NB4 (cell line): ENCODE data around the gene WHAMM.
"Not testable (repeated sequence)": the region's sequence is repeated elsewhere in the genome, so short reads cannot be mapped to it uniquely, and the experiment has no call there.

Experiments
- DNase-seq: peaks from one replicate; pipeline ENCODE4 v3.0.0; 2010; ENCODE audit warnings: low read depth
- H3K4me3 ChIP-seq: one replicate; pipeline ENCODE4 v1.5.1; 2011; ENCODE audit warnings: mild to moderate bottlenecking, low read depth, low read length, moderate library complexity
- MAX ChIP-seq: IDR thresholded peaks from 2 replicates; pipeline ENCODE4 v1.6.1; 2011; ENCODE audit warnings: low read depth, low read length
- MYC ChIP-seq: IDR thresholded peaks from 2 replicates; pipeline ENCODE4 v1.6.1; 2011; ENCODE audit warnings: low read depth, low read length
- POLR2A ChIP-seq: IDR thresholded peaks from 2 replicates; pipeline ENCODE4 v1.6.1; 2011; ENCODE audit warnings: mild to moderate bottlenecking; ENCODE audit not compliant: insufficient read length; ENCODE audit errors: extremely low read depth
- TF ChIP-seq, protein P1 (sequence below): IDR thresholded peaks from one replicate; pipeline ENCODE4 v1.5.1; 2012; ENCODE audit warnings: low read depth, low read length

Gene WHAMM

DNA sequence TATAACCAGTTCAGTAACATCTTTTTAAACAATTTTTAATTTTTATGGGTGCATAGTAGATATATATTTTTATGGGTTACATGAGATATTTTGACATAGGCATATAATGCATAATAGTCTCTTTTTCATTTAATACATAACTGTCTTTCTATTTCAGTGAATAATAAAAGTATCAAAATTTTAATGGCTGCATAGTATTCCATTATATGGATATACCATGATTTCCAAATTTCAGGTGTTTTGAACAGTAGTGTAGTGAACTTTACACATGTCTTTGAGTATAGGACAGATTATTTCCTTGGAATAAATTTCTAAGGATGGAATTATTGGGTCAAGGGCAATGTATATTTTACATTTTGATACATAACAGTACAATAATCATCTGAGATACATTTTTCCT is 10.7 kb downstream of the WHAMM start:
- DNase-seq: no peak

DNA sequence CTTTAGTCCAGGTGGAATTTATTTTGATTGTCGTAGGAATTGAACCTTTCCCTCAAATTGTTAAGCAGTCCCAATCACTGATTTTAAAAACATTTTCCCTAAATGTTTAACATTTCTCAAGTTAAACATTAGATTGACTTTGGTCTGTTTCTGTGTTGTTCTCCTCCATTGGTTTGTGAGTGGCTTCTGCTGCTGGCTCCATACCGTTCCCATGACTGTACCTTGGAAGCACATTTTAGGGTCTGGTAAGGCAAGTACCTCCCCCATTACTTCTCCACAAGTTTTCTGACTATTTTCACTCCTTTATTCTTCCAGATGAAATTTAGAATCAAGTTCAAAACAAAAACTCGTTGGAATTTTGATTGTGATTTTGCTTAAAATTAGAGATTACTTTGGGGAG is 12.0 kb downstream of the WHAMM start:
- not testable (repeated sequence) for DNase-seq, H3K4me3 ChIP-seq

More for the DNA sequence above, 10.7 kb downstream of the WHAMM start:
- no peak for TF ChIP-seq POLR2A
- TF ChIP-seq MAX: no peak
- TF ChIP-seq, protein P1, sequence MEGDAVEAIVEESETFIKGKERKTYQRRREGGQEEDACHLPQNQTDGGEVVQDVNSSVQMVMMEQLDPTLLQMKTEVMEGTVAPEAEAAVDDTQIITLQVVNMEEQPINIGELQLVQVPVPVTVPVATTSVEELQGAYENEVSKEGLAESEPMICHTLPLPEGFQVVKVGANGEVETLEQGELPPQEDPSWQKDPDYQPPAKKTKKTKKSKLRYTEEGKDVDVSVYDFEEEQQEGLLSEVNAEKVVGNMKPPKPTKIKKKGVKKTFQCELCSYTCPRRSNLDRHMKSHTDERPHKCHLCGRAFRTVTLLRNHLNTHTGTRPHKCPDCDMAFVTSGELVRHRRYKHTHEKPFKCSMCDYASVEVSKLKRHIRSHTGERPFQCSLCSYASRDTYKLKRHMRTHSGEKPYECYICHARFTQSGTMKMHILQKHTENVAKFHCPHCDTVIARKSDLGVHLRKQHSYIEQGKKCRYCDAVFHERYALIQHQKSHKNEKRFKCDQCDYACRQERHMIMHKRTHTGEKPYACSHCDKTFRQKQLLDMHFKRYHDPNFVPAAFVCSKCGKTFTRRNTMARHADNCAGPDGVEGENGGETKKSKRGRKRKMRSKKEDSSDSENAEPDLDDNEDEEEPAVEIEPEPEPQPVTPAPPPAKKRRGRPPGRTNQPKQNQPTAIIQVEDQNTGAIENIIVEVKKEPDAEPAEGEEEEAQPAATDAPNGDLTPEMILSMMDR: no peak
- no peak for TF ChIP-seq MYC
- no peak overlapping the region for H3K4me3 ChIP-seq

- not testable (repeated sequence) for H3K4me3 ChIP-seq, DNase-seq
These were observed 12.4 kb downstream of the WHAMM start for GRCh38 chr15:82821851-82822250.

GRCh38 chr15:82823049-82823448 is 13.6 kb downstream of the WHAMM start:
- H3K4me3 ChIP-seq: no peak overlapping the region
- TF ChIP-seq POLR2A: no peak
- no peak for TF ChIP-seq MAX
- no peak for DNase-seq

DNA sequence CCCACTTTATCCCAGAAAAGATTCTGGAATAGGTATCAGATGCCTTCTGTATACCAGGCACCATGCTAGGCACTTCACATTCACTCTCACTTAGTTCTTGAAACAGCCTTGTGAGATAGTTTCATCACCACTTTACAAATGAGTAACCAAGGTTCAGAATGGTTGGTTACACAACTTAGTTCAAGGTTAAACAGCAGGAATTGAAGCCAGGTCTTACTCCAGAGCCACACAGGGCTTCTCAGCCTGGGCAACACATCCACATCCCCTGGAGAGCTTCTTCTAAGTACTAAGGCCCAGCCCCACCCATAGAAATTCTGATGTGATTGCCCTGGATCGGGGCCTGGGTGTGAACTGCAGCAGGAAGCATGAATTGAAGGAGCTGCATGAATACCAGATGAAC is 18.6 kb downstream of the WHAMM start:
- no peak for DNase-seq
- TF ChIP-seq, protein P1: no peak
- TF ChIP-seq MYC (no peak), MAX (no peak), POLR2A (no peak)
- H3K4me3 ChIP-seq: no peak overlapping the region

- no peak for DNase-seq
- TF ChIP-seq POLR2A: no peak
- TF ChIP-seq, protein P1: no peak
- TF ChIP-seq MYC: no peak
- no peak for TF ChIP-seq MAX
These were observed 19.8 kb downstream of the WHAMM start for GRCh38 chr15:82829234-82829633.

DNA sequence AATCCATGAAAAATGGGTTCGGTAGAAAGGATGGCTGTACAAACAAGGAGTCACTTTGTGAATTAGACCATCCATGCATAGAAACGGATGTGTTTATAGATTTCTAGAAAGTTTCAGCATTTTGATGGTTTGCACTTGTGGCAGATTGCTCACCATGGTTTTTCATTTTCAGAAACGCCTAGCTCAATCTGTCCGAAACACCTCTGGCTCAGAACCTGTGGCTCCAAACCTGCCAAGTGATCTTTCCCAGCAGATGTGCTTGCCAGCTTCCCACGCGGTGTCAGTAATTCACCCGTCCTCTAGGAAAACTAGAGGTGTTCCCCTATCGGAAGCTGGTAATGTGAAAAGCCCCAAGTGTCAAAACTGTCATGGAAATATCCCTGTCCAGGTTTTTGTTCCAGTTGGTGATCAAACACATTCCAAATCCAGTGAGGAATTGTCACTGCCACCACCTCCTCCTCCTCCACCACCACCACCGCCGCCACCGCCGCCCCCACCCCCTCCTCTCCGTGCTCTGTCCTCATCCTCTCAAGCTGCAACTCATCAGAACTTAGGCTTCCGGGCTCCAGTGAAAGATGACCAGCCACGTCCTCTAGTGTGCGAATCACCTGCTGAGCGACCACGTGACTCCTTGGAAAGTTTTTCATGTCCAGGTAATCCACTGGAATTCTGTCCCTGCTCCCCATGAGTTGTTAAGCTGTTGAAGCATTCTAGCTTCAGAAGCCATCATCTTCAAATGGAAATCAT is 21.2 kb downstream of the WHAMM start:
- no peak for DNase-seq
- H3K4me3 ChIP-seq: no peak overlapping the region
- TF ChIP-seq, protein P1: no peak
- TF ChIP-seq MYC (no peak), POLR2A (no peak), MAX (no peak)

More at GRCh38 chr15:82829234-82829633, 19.8 kb downstream of the WHAMM start:
- H3K4me3 ChIP-seq: no peak overlapping the region
